KMS-11 (cell line): Measurements from ENCODE around the gene CECR2.

ENCODE experiments used
- H2AFZ ChIP-seq: fragments of 200-600 bp; sonication (generic); 2 replicates; pipeline ENCODE4 v1.6.1; 2016; ENCODE audit warnings: antibody characterized with exemption, mixed run types, low read depth
- H3K27ac ChIP-seq: fragments of 200-600 bp; sonication (generic); 2 replicates; pipeline ENCODE4 v1.6.1; 2016; ENCODE audit warnings: mild to moderate bottlenecking, mixed run types
- H3K27me3 ChIP-seq: fragments of 200-600 bp; sonication (generic); 2 replicates; pipeline ENCODE4 v1.6.1; 2017; ENCODE audit warnings: mild to moderate bottlenecking, low read depth, mixed run types, moderate library complexity; ENCODE audit not compliant: insufficient read depth
- H3K36me3 ChIP-seq: fragments of 200-600 bp; sonication (generic); 2 replicates; pipeline ENCODE4 v1.6.1; 2017; ENCODE audit warnings: mild to moderate bottlenecking, mixed run types; ENCODE audit not compliant: insufficient read depth
- H3K4me1 ChIP-seq: fragments of 200-600 bp; sonication (generic); 2 replicates; pipeline ENCODE4 v1.6.1; 2016; ENCODE audit warnings: mild to moderate bottlenecking, low read depth, mixed run types; ENCODE audit not compliant: poor library complexity, severe bottlenecking
- H3K4me2 ChIP-seq: fragments of 200-600 bp; sonication (generic); 2 replicates; pipeline ENCODE4 v1.7.0; 2016; ENCODE audit warnings: mild to moderate bottlenecking, mixed run types
- H3K4me3 ChIP-seq: fragments of 200-600 bp; sonication (generic); IDR thresholded peaks from 2 replicates; pipeline ENCODE4 v1.6.1; 2017; ENCODE audit warnings: low read depth, low read length, mixed read lengths; ENCODE audit not compliant: insufficient read depth
- H3K79me2 ChIP-seq: fragments of 200-600 bp; sonication (generic); 2 replicates; pipeline ENCODE4 v1.6.1; 2016; ENCODE audit warnings: low read depth, mixed run types; ENCODE audit not compliant: insufficient read depth
- H3K9ac ChIP-seq: fragments of 200-600 bp; sonication (generic); 2 replicates; pipeline ENCODE4 v1.6.1; 2016; ENCODE audit warnings: mild to moderate bottlenecking, mixed run types
- H4K20me1 ChIP-seq: fragments of 200-600 bp; sonication (generic); 2 replicates; pipeline ENCODE4 v1.6.1; 2016; ENCODE audit warnings: mild to moderate bottlenecking, mixed run types; ENCODE audit not compliant: insufficient read depth
- CTCF ChIP-seq: fragments of 200-600 bp; sonication (generic); conservative IDR thresholded peaks from 2 replicates; pipeline ENCODE4 v1.6.1; 2017; ENCODE audit warnings: low read depth, mild to moderate bottlenecking, antibody characterized with exemption, low read length, moderate library complexity, mixed read lengths

Gene CECR2

GRCh38 chr22:17366830-17367229, 2.4 kb upstream of the CECR2 start:
- peaks cover 15% of the 10 kb centered on the region for H3K4me1 ChIP-seq
- no peaks in the 10 kb centered on the region for H4K20me1 ChIP-seq
- no peak overlapping the region for H3K27ac ChIP-seq
- H3K36me3 ChIP-seq = no peaks in the 10 kb centered on the region
- H3K9ac ChIP-seq = no peak overlapping the region
- no peak overlapping the region for H3K4me2 ChIP-seq
- no peak for TF ChIP-seq CTCF
- H3K79me2 ChIP-seq = peaks cover 8% of the 10 kb centered on the region; the same call in 1 of the 2 replicates
- no peak overlapping the region for H3K4me3 ChIP-seq
- no peaks in the 10 kb centered on the region for H3K27me3 ChIP-seq
- H2AFZ ChIP-seq = no peak overlapping the region

GRCh38 chr22:17368144-17368543, 1.1 kb upstream of the CECR2 start:
- Histone ChIP-seq H3K36me3 (no peaks in the 10 kb centered on the region), H3K79me2 (peaks cover 8% of the 10 kb centered on the region; the same call in 1 of the 2 replicates), H2AFZ (peak overlapping the region; percentile 99), H3K4me3 (no peak overlapping the region), H3K27me3 (no peaks in the 10 kb centered on the region), H3K27ac (no peak overlapping the region), H4K20me1 (no peaks in the 10 kb centered on the region), H3K4me1 (peaks cover 15% of the 10 kb centered on the region), H3K9ac (no peak overlapping the region; the same call in 1 of the 2 replicates), H3K4me2 (peak overlapping the region; percentile 96)
- TF ChIP-seq CTCF = no peak

- peak overlapping the region; percentile 68; the same call in 1 of the 2 replicates for H3K9ac ChIP-seq
Observed at GRCh38 chr22:17368554-17369438, 464 bp upstream of the CECR2 start.

More at GRCh38 chr22:17368554-17369438, 464 bp upstream of the CECR2 start:
- H2AFZ ChIP-seq = peak overlapping the region; percentile 99
- peak overlapping the region; percentile 24; the same call in 1 of the 2 replicates for H3K27ac ChIP-seq
- H3K79me2 ChIP-seq = peaks cover 11% of the 10 kb centered on the region; the same call in 1 of the 2 replicates
- H3K4me1 ChIP-seq = peaks cover 15% of the 10 kb centered on the region
- H3K36me3 ChIP-seq = no peaks in the 10 kb centered on the region
- no peaks in the 10 kb centered on the region for H3K27me3 ChIP-seq
- TF ChIP-seq CTCF = no peak
- H3K4me3 ChIP-seq = no peak overlapping the region
- peak overlapping the region; percentile 96 for H3K4me2 ChIP-seq
- H4K20me1 ChIP-seq = no peaks in the 10 kb centered on the region
